SK-N-SH treated with all-trans-retinoic acid at 6 μM for 48 hours (cell line): ENCODE data around the gene EID1.

ENCODE experiments used
- CSDC2 ChIP-seq: fragments of 250-450 bp; sonication (Bioruptor Pico); IDR thresholded peaks from 2 replicates; pipeline ENCODE4 v1.5.0; 2020; ENCODE audit warnings: mild to moderate bottlenecking, moderate library complexity
- ESRRG ChIP-seq: fragments of 250-450 bp; sonication (Bioruptor Pico); IDR thresholded peaks from 2 replicates; pipeline ENCODE4 v1.6.1; 2021; ENCODE audit warnings: mild to moderate bottlenecking
- GLIS3 ChIP-seq: fragments of 250-450 bp; sonication (Bioruptor Pico); IDR thresholded peaks from 2 replicates; pipeline ENCODE4 v1.5.0; 2020; ENCODE audit warnings: mild to moderate bottlenecking, moderate library complexity
- OSR1 ChIP-seq: fragments of 250-450 bp; sonication (Bioruptor Pico); IDR thresholded peaks from 2 replicates; pipeline ENCODE4 v1.8.0; 2022; ENCODE audit warnings: moderate library complexity, mild to moderate bottlenecking, inconsistent platforms
- PPARA ChIP-seq: fragments of 250-450 bp; sonication (Bioruptor Pico); IDR thresholded peaks from 2 replicates; pipeline ENCODE4 v1.5.0; 2020; ENCODE audit warnings: mild to moderate bottlenecking, borderline replicate concordance
- RARB ChIP-seq: fragments of 250-450 bp; sonication (Bioruptor Pico); IDR thresholded peaks from 2 replicates; pipeline ENCODE4 v1.8.0; 2021; ENCODE audit warnings: mild to moderate bottlenecking, moderate library complexity
- SNAI2 ChIP-seq: fragments of 250-450 bp; sonication (Bioruptor Pico); IDR thresholded peaks from 2 replicates; pipeline ENCODE4 v1.5.0; 2020; ENCODE audit warnings: mild to moderate bottlenecking, moderate library complexity
- TCF4 ChIP-seq: fragments of 250-450 bp; sonication (Bioruptor Pico); IDR thresholded peaks from 2 replicates; pipeline ENCODE4 v1.8.0; 2021; ENCODE audit warnings: mild to moderate bottlenecking, moderate library complexity, borderline replicate concordance
- TOX ChIP-seq: fragments of 250-450 bp; sonication (Bioruptor Pico); IDR thresholded peaks from 2 replicates; pipeline ENCODE4 v1.8.0; 2021; ENCODE audit warnings: mild to moderate bottlenecking, moderate library complexity, borderline replicate concordance
- ZFP3 ChIP-seq: fragments of 250-450 bp; sonication (Bioruptor Pico); IDR thresholded peaks from 2 replicates; pipeline ENCODE4 v1.5.0; 2020; ENCODE audit warnings: mild to moderate bottlenecking, moderate library complexity
- ZFP30 ChIP-seq: fragments of 450-650 bp; formaldehyde crosslinking; IDR thresholded peaks from 2 replicates; pipeline ENCODE4 v1.5.0; 2022; ENCODE audit warnings: mild to moderate bottlenecking, moderate library complexity
- ZNF8 ChIP-seq: fragments of 450-650 bp; formaldehyde crosslinking; IDR thresholded peaks from 2 replicates; pipeline ENCODE4 v1.5.0; 2020; ENCODE audit warnings: mild to moderate bottlenecking, moderate library complexity
- TF ChIP-seq, protein P1 (sequence below): fragments of 250-450 bp; sonication (Bioruptor Pico); IDR thresholded peaks from 2 replicates; pipeline ENCODE4 v1.8.0; 2020; ENCODE audit warnings: mild to moderate bottlenecking, moderate library complexity, borderline replicate concordance
- TF ChIP-seq, protein P2 (sequence below): fragments of 250-450 bp; sonication (Bioruptor Pico); IDR thresholded peaks from 2 replicates; pipeline ENCODE4 v1.5.1; 2020; ENCODE audit warnings: low read depth, mild to moderate bottlenecking, moderate library complexity

GRCh38 chr15:48868536-48868935 lies 9.4 kb upstream of the EID1 start:
- TF ChIP-seq ZNF8 (CRISPR knock-in tag) (no peak), GLIS3 (CRISPR knock-in tag) (no peak), PPARA (CRISPR knock-in tag) (no peak), ZFP30 (CRISPR knock-in tag) (no peak), ESRRG (CRISPR knock-in tag) (no peak), SNAI2 (no peak), RARB (CRISPR knock-in tag) (no peak), TOX (CRISPR knock-in tag) (no peak), CSDC2 (CRISPR knock-in tag) (no peak), OSR1 (CRISPR knock-in tag) (no peak), ZFP3 (CRISPR knock-in tag) (no peak), TCF4 (CRISPR knock-in tag) (no peak)
- TF ChIP-seq, protein P1, sequence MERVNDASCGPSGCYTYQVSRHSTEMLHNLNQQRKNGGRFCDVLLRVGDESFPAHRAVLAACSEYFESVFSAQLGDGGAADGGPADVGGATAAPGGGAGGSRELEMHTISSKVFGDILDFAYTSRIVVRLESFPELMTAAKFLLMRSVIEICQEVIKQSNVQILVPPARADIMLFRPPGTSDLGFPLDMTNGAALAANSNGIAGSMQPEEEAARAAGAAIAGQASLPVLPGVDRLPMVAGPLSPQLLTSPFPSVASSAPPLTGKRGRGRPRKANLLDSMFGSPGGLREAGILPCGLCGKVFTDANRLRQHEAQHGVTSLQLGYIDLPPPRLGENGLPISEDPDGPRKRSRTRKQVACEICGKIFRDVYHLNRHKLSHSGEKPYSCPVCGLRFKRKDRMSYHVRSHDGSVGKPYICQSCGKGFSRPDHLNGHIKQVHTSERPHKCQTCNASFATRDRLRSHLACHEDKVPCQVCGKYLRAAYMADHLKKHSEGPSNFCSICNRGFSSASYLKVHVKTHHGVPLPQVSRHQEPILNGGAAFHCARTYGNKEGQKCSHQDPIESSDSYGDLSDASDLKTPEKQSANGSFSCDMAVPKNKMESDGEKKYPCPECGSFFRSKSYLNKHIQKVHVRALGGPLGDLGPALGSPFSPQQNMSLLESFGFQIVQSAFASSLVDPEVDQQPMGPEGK (CRISPR knock-in tag) = no peak
- TF ChIP-seq, protein P2, sequence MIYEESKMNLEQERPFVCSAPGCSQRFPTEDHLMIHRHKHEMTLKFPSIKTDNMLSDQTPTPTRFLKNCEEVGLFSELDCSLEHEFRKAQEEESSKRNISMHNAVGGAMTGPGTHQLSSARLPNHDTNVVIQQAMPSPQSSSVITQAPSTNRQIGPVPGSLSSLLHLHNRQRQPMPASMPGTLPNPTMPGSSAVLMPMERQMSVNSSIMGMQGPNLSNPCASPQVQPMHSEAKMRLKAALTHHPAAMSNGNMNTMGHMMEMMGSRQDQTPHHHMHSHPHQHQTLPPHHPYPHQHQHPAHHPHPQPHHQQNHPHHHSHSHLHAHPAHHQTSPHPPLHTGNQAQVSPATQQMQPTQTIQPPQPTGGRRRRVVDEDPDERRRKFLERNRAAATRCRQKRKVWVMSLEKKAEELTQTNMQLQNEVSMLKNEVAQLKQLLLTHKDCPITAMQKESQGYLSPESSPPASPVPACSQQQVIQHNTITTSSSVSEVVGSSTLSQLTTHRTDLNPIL (CRISPR knock-in tag) = no peak
